Activated CD8-positive, alpha-beta T cell treated with anti-CD3 and anti-CD28 coated beads for 36 hours (primary cell): ENCODE results near the gene QSOX2. TPM values are rescaled to one million over a fixed set of nuclear protein-coding genes. Genes with fewer than 3 reads are reported as not detected.

Experiments
- ATAC-seq: fragments of 200-7000 bp; cut with Tn5 transposase; one replicate; pipeline ENCODE4 v1.10.0; 2021; ENCODE audit warnings: mild to moderate bottlenecking, moderate library complexity
- CTCF ChIA-PET: fragments of 350-600 bp; sonication (Branson Sonifier 250); formaldehyde crosslinking; loops from one replicate; lab custom pipeline; 2021; ENCODE audit warnings: antibody characterized with exemption; lab: Charles Lee
- POLR2A ChIA-PET: fragments of 350-600 bp; sonication (Branson Sonifier 250); formaldehyde crosslinking; loops from one replicate; lab custom pipeline; 2021; ENCODE audit warnings: antibody characterized with exemption; lab: Charles Lee
- DNase-seq: peaks from one replicate; pipeline ENCODE4 v3.0.0-alpha.2; 2020
- H3K27ac Mint-ChIP-seq: one replicate; pipeline ENCODE4 v1.8.0; 2021; ENCODE audit warnings: mild to moderate bottlenecking, mixed read lengths
- H3K27me3 Mint-ChIP-seq: one replicate; pipeline ENCODE4 v1.8.0; 2021; ENCODE audit warnings: mixed read lengths
- H3K36me3 Mint-ChIP-seq: one replicate; pipeline ENCODE4 v1.8.0; 2021; ENCODE audit warnings: low read depth, mixed read lengths
- H3K4me1 Mint-ChIP-seq: one replicate; pipeline ENCODE4 v1.8.0; 2021; ENCODE audit warnings: low read depth, mixed read lengths
- H3K4me3 Mint-ChIP-seq: one replicate; pipeline ENCODE4 v1.8.0; 2021; ENCODE audit warnings: mild to moderate bottlenecking, moderate library complexity, mixed read lengths
- H3K9me3 Mint-ChIP-seq: one replicate; pipeline ENCODE4 v1.8.0; 2021; ENCODE audit warnings: mixed read lengths
- CTCF ChIP-seq: fragments of 200-600 bp; IDR thresholded peaks from one replicate; pipeline ENCODE4 v1.8.0; 2022; ENCODE audit warnings: antibody characterized with exemption, mild to moderate bottlenecking
- intact Hi-C: fragments of 100-400 bp; cut with micrococcal nuclease; formaldehyde crosslinking; loops from one replicate; pipeline ENCODE4 v1.10.0; 2022
- total RNA-seq, 2 experiments: library from RNA; stranded (reverse); gene quantifications; one replicate each; pipeline ENCODE4 v1.2.3, GENCODE V29; 2021

Gene QSOX2
- total RNA-seq, 2 experiments from 2014 or later: 21.0 to 21.5 TPM

DNA sequence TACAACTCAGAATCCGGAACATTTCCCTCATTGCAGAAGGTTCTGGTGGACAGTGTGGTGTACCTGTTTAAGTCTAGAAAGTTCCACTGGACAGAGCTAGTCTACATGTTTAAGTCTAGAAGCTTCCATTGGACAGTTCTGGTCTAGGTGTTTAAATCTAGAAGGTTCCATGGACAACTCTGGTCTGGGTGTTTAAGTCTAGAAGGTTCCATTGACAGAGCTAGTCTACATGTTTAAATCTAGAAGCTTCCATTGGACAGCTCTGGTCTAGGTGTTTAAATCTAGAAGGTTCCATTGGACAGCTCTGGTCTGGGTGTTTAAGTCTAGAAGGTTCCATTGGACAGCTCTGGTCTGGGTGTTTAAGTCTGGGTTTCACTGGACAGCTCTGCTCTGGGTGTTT, 33.3 kb upstream of the QSOX2 start:
- Mint-ChIP-seq H3K27me3 (no peaks in the 10 kb centered on the region), H3K9me3 (no peaks in the 10 kb centered on the region), H3K27ac (no peak overlapping the region), H3K36me3 (no peaks in the 10 kb centered on the region), H3K4me3 (no peak overlapping the region), H3K4me1 (peaks cover 3% of the 10 kb centered on the region)
- POLR2A ChIA-PET: interaction anchor here (0.8 kb wide), 1 partner anchor 143 kb away, joined by 3 read pairs; no protein-coding TSS in a partner anchor
- TF ChIP-seq CTCF: no peak
- CTCF ChIA-PET: interaction anchor here (1.1 to 1.6 kb wide), 2 partner anchors 12 to 108 kb away, joined by 4 to 6 read pairs; no protein-coding TSS in a partner anchor
- intact Hi-C loops: no loop called here
- ATAC-seq (no peak), DNase-seq (no peak)

- POLR2A ChIA-PET: interaction anchor here (0.8 kb wide), 1 partner anchor 143 kb away, joined by 3 read pairs; no protein-coding TSS in a partner anchor
- Mint-ChIP-seq H3K4me3 (no peak overlapping the region), H3K36me3 (no peaks in the 10 kb centered on the region), H3K27ac (no peak overlapping the region), H3K4me1 (no peaks in the 10 kb centered on the region), H3K27me3 (no peaks in the 10 kb centered on the region), H3K9me3 (no peaks in the 10 kb centered on the region)
- DNase-seq (no peak), ATAC-seq (no peak)
- CTCF ChIA-PET: interaction anchor here (1.1 to 1.6 kb wide), 2 partner anchors 11 to 108 kb away, joined by 4 to 6 read pairs; no protein-coding TSS in a partner anchor
- no peak for TF ChIP-seq CTCF
- intact Hi-C loops: no loop called here
Measured at GRCh38 chr9:136278221-136278620, 32.6 kb upstream of the QSOX2 start.

DNA sequence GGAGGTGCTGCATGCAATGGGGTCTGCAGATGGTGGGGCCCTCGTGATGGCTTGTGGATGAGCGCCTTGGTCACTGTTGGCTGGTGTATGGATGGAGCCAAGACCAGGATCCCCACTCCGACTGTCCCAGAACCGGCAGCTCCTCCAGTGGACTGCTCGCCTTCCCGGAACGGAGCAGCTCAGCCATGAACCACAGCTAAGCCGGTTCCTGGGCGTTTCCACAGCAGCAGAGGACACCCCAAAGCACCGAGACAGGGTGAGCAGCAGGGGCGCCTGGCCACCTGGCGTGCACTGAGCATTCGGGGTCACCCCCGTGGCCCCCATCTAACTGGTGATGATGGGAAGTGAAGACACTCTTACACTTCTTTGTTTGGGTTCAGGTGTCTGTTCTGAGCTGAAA, 32.1 kb upstream of the QSOX2 start:
- ChIA-PET POLR2A (no interaction called here), CTCF (interaction anchor here (1.6 kb wide), 1 partner anchor 107 kb away, joined by 6 read pairs; no protein-coding TSS in a partner anchor)
- Mint-ChIP-seq H3K9me3 (no peaks in the 10 kb centered on the region), H3K4me3 (no peak overlapping the region), H3K27me3 (no peaks in the 10 kb centered on the region), H3K27ac (no peak overlapping the region), H3K4me1 (no peaks in the 10 kb centered on the region), H3K36me3 (no peaks in the 10 kb centered on the region)
- no peak for DNase-seq
- ATAC-seq: no peak
- intact Hi-C loops: no loop called here
- no peak for TF ChIP-seq CTCF

GRCh38 chr9:136276716-136277115, 31.1 kb upstream of the QSOX2 start:
- Mint-ChIP-seq H3K4me1 (no peaks in the 10 kb centered on the region), H3K27me3 (no peaks in the 10 kb centered on the region), H3K9me3 (no peaks in the 10 kb centered on the region), H3K27ac (no peak overlapping the region), H3K4me3 (no peak overlapping the region), H3K36me3 (no peaks in the 10 kb centered on the region)
- intact Hi-C loops: no loop called here
- no peak for TF ChIP-seq CTCF
- POLR2A ChIA-PET: no interaction called here
- CTCF ChIA-PET: no interaction called here
- no peak for DNase-seq
- no peak for ATAC-seq

GRCh38 chr9:136275655-136276429, 30.2 kb upstream of the QSOX2 start:
- POLR2A ChIA-PET: interaction anchor here (0.6 kb wide), 1 partner anchor 9 kb away, joined by 3 read pairs; no protein-coding TSS in a partner anchor
- Mint-ChIP-seq H3K27ac (no peak overlapping the region), H3K4me3 (no peak overlapping the region), H3K9me3 (no peaks in the 10 kb centered on the region), H3K36me3 (no peaks in the 10 kb centered on the region), H3K27me3 (no peaks in the 10 kb centered on the region), H3K4me1 (no peaks in the 10 kb centered on the region)
- TF ChIP-seq CTCF: no peak
- intact Hi-C loops: no loop called here
- CTCF ChIA-PET: no interaction called here
- DNase-seq (no peak), ATAC-seq (no peak)
